Heart left ventricle (tissue), 13 donors: ENCODE results near the gene DPYSL3.

ENCODE experiments used
- CTCF ChIP-seq, 12 donors: fragments of 200-600 bp; sonication (generic) in 4 of 12; IDR thresholded peaks; one replicate each; pipeline versions ENCODE4 v1.5.0 to v1.8.0; 2018 to 2022; ENCODE audit warnings: antibody characterized with exemption in 12 of 12, mild to moderate bottlenecking in 5 of 12
- POLR2A ChIP-seq, 2 donors: fragments of 450-650 bp; IDR thresholded peaks; one replicate each; pipeline ENCODE4 v1.6.1; 2017; ENCODE audit warnings: antibody characterized with exemption in 2 of 2, mild to moderate bottlenecking in 2 of 2, moderate library complexity in 2 of 2
- donor health status: ischemic (EF 13 %, LVEDD 7.1; RV severe dilation, severe dysfunction).
- donor health status: DM: no; HTN: yes; CAD: no.
- donor health status: DM: no; HTN: no; CAD: no.
- donor health status: ischemic (EF 25% LVEDD 6.9; RV normal size, moderate dysfunction).
- donor health status: ischemic (EF 25% LVEDD 5.7; RV mildly dilated, moderate dysfunction).
- donor health status: ischemic (EF 35%, LVEDD 5.7; RV mildly dilated, moderate dysfunction).
- donor health status: nonischemic (EF 11% LVEDD 7.7; RV severe dilation, severe dysfunction).
- donor health status: DM: yes; HTN: yes; CAD: no.
- donor health status: PGD.
- donor health status: ischemic (EF 29% LVEDD 5.4; RV normal size, mild dysfunction).
- donor health status: nonischemic (EF 23%, LVEDD 6.1; RV moderate dilation, normal function).

- TF ChIP-seq CTCF (IDR thresholded peaks at IDR 0.05) (no peak), POLR2A (IDR thresholded peaks at IDR 0.05) (no peak)
Measured at GRCh38 chr5:147404706-147405105, 105.2 kb downstream of the DPYSL3 start.
